IPS-NIHi11 (cell line): ENCODE measurements around the gene DDX27.

Experiments used
- DNase-seq: peaks from one replicate; pipeline ENCODE4 v3.0.0; 2012; ENCODE audit warnings: mixed read lengths, low spot score

DDX27 gene

DNA sequence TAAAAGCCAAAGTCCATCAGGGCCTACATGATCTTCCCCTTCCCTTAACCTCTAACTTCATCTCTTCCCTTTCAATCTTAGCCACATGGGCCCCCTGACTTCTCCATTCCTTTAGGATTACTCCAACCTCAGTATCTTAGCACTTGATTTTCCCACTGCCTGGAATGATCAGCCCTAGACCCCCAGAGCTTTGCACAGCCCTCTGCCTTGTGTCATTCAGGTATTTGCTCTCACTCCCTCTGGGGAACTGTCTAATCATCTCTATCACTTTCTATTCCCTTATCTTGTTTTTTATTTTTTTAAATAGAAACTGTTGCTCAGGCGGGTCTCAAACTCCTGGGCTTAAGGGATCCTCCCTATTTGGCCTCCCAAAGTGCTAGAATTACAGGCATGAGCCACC, 72.0 kb downstream of the DDX27 start:
- no peak for DNase-seq

DNA sequence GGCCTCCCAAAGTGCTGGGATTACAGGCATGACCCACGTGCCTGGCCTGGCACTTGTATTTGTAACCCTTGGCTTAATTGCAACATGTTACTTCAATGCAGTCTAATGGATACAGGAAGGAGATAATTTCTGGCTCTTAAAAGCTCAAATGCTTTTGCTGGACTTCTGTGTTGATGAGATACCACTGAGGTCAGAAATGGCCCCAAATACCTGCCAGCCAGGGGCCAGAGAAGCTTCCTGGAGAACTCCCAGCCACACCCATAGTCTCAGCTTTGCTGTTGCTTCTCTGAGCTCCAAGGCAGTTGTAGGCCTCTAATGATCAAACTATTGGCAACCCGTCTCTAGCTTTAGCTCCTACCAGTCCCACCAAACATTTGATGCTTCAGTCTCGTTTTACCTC, 72.8 kb downstream of the DDX27 start:
- no peak for DNase-seq

DNA sequence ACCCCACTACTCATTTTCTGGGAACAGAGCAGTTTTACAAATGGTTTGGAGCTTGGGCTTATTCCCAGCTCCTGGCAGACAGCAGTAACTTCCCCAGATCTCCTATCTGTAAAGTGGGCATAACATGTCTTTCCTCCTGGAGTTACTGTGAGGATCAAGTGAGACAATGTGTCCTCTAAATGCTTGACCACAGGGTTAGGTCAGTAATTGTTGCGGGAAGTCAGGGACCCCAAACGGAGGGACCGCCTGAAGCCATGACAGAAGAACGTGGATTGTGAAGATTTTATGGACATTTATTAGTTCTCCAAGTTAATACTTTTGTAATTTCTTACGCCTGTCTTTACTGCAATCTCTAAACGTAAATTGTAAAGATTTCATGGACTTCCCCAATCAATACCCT, 73.9 kb downstream of the DDX27 start:
- DNase-seq = no peak
